GM18526 (cell line): ENCODE measurements around the gene RIOK2.

Experiments
- POLR2A ChIP-seq: IDR thresholded peaks from 3 replicates; pipeline ENCODE4 v1.6.1; 2011; ENCODE audit not compliant: insufficient read length; ENCODE audit errors: extremely low read depth

Gene RIOK2

GRCh38 chr5:97142521-97143254 is 40.4 kb downstream of the RIOK2 start, which contains the start of gene LIX1:
TSS of gene LIX1 (minus strand) at chr5:97142611. CDS start at chr5:97142576, 35 bp downstream.
- no peak for TF ChIP-seq POLR2A

- TF ChIP-seq POLR2A = no peak
Measured at GRCh38 chr5:97141539-97141938, 41.5 kb downstream of the RIOK2 start.

- no peak for TF ChIP-seq POLR2A
Measured at GRCh38 chr5:97141031-97141430, 42.0 kb downstream of the RIOK2 start.

- TF ChIP-seq POLR2A = no peak
Measured at GRCh38 chr5:97136475-97136874, 46.6 kb downstream of the RIOK2 start.

GRCh38 chr5:97135868-97136267 is 47.2 kb downstream of the RIOK2 start:
- no peak for TF ChIP-seq POLR2A

GRCh38 chr5:97134634-97135033 is 48.4 kb downstream of the RIOK2 start:
- no peak for TF ChIP-seq POLR2A

GRCh38 chr5:97133101-97133500 is 49.9 kb downstream of the RIOK2 start:
- no peak for TF ChIP-seq POLR2A

GRCh38 chr5:97131921-97132320 is 51.1 kb downstream of the RIOK2 start:
- TF ChIP-seq POLR2A = no peak

GRCh38 chr5:97131139-97131710 is 51.8 kb downstream of the RIOK2 start:
- no peak for TF ChIP-seq POLR2A

- TF ChIP-seq POLR2A = no peak
Measured at GRCh38 chr5:97127727-97128126, 55.3 kb downstream of the RIOK2 start.

- no peak for TF ChIP-seq POLR2A
Measured at GRCh38 chr5:97125125-97125683, 57.8 kb downstream of the RIOK2 start.

- no peak for TF ChIP-seq POLR2A
Measured at GRCh38 chr5:97124335-97124734, 58.7 kb downstream of the RIOK2 start.

- no peak for TF ChIP-seq POLR2A
Measured at GRCh38 chr5:97121848-97122247, 61.2 kb downstream of the RIOK2 start.

GRCh38 chr5:97120195-97120594 is 62.9 kb downstream of the RIOK2 start:
- no peak for TF ChIP-seq POLR2A

GRCh38 chr5:97119007-97119390 is 64.0 kb downstream of the RIOK2 start:
- TF ChIP-seq POLR2A = no peak

GRCh38 chr5:97118261-97119006 is 64.6 kb downstream of the RIOK2 start:
- no peak for TF ChIP-seq POLR2A
